Muscle layer of duodenum (tissue), 2 donors: ENCODE results near the gene SLC66A3.

Source experiments
- H3K27ac ChIP-seq: one replicate; pipeline ENCODE4 v1.7.0; 2013; ENCODE audit warnings: mild to moderate bottlenecking, low read length
- H3K27me3 ChIP-seq: one replicate; pipeline ENCODE4 v1.7.0; 2013; ENCODE audit warnings: low read depth, mild to moderate bottlenecking, control low read depth, low read length
- H3K36me3 ChIP-seq, 2 donors: one replicate each; pipeline ENCODE4 v1.7.0; 2013; ENCODE audit warnings: low read length in 2 of 2, control low read depth in 1 of 2, mild to moderate bottlenecking in 1 of 2; ENCODE audit not compliant: insufficient read depth in 2 of 2, control insufficient read depth in 1 of 2
- H3K4me1 ChIP-seq, 2 donors: one replicate each; pipeline ENCODE4 v1.7.0; 2013; ENCODE audit warnings: low read length in 2 of 2, mild to moderate bottlenecking in 2 of 2, control low read depth in 1 of 2, moderate library complexity in 1 of 2; ENCODE audit not compliant: insufficient read depth in 2 of 2, control insufficient read depth in 1 of 2
- H3K4me3 ChIP-seq, 2 donors: one replicate each; pipeline ENCODE4 v1.7.0; 2013; ENCODE audit warnings: low read length in 2 of 2, low read depth in 1 of 2, mild to moderate bottlenecking in 1 of 2
- H3K9me3 ChIP-seq, 2 donors: one replicate each; pipeline ENCODE4 v1.7.0; 2013; ENCODE audit warnings: low read length in 2 of 2, control low read depth in 1 of 2, mild to moderate bottlenecking in 1 of 2; ENCODE audit not compliant: control insufficient read depth in 1 of 2
- donor health status: healthy.

Gene SLC66A3

GRCh38 chr2:11187083-11187619 lies 31.9 kb downstream of the SLC66A3 start:
- Histone ChIP-seq H3K4me3 (no peak overlapping the region), H3K4me1 (no peaks in the 10 kb centered on the region), H3K27me3 (no peaks in the 10 kb centered on the region), H3K27ac (no peak overlapping the region), H3K9me3 (no peaks in the 10 kb centered on the region), H3K36me3 (peaks cover 30 to 32% of the 10 kb centered on the region in 2 donors)

GRCh38 chr2:11187731-11188130 lies 32.5 kb downstream of the SLC66A3 start:
- H3K36me3 ChIP-seq: peaks cover 31 to 37% of the 10 kb centered on the region in 2 donors

GRCh38 chr2:11196246-11196645 lies 41.0 kb downstream of the SLC66A3 start:
- Histone ChIP-seq H3K4me3 (no peak overlapping the region), H3K27me3 (no peaks in the 10 kb centered on the region), H3K4me1 (no peaks in the 10 kb centered on the region), H3K9me3 (no peaks in the 10 kb centered on the region), H3K27ac (no peak overlapping the region), H3K36me3 (peaks cover 54 to 63% of the 10 kb centered on the region in 2 donors)

More at GRCh38 chr2:11187731-11188130, 32.5 kb downstream of the SLC66A3 start:
- H3K9me3 ChIP-seq: no peaks in the 10 kb centered on the region
- no peak overlapping the region for H3K4me3 ChIP-seq
- H3K4me1 ChIP-seq: no peaks in the 10 kb centered on the region
- H3K27me3 ChIP-seq: no peaks in the 10 kb centered on the region
- H3K27ac ChIP-seq: no peak overlapping the region

GRCh38 chr2:11200651-11201050 lies 45.4 kb downstream of the SLC66A3 start:
- Histone ChIP-seq H3K9me3 (no peaks in the 10 kb centered on the region), H3K27me3 (no peaks in the 10 kb centered on the region), H3K36me3 (peaks cover 38 to 44% of the 10 kb centered on the region in 2 donors), H3K27ac (no peak overlapping the region), H3K4me3 (no peak overlapping the region), H3K4me1 (no peaks in the 10 kb centered on the region)

- no peaks in the 10 kb centered on the region for H3K27me3 ChIP-seq
- H3K4me3 ChIP-seq: no peak overlapping the region
- H3K36me3 ChIP-seq: peaks cover 27 to 34% of the 10 kb centered on the region in 2 donors
- no peaks in the 10 kb centered on the region for H3K9me3 ChIP-seq
- no peaks in the 10 kb centered on the region for H3K4me1 ChIP-seq
- no peak overlapping the region for H3K27ac ChIP-seq
These were observed 46.7 kb downstream of the SLC66A3 start for GRCh38 chr2:11201969-11202368.

GRCh38 chr2:11203480-11203879 lies 48.2 kb downstream of the SLC66A3 start:
- Histone ChIP-seq H3K36me3 (peaks cover 30 to 34% of the 10 kb centered on the region in 2 donors), H3K27me3 (no peaks in the 10 kb centered on the region), H3K4me3 (no peak overlapping the region), H3K9me3 (no peaks in the 10 kb centered on the region), H3K4me1 (no peaks in the 10 kb centered on the region), H3K27ac (no peak overlapping the region)

GRCh38 chr2:11208083-11208482 lies 52.8 kb downstream of the SLC66A3 start:
- no peak overlapping the region for H3K4me3 ChIP-seq
- H3K36me3 ChIP-seq: peaks cover 14 to 17% of the 10 kb centered on the region in 2 donors
- no peaks in the 10 kb centered on the region for H3K4me1 ChIP-seq
- H3K9me3 ChIP-seq: no peaks in the 10 kb centered on the region
- no peaks in the 10 kb centered on the region for H3K27me3 ChIP-seq
- H3K27ac ChIP-seq: no peak overlapping the region

- no peak overlapping the region for H3K4me3 ChIP-seq
- H3K27ac ChIP-seq: no peak overlapping the region
- no peaks in the 10 kb centered on the region for H3K27me3 ChIP-seq
- H3K36me3 ChIP-seq: peaks cover 34 to 40% of the 10 kb centered on the region in 2 donors
- H3K4me1 ChIP-seq: no peaks in the 10 kb centered on the region
- H3K9me3 ChIP-seq: no peaks in the 10 kb centered on the region
These were observed 57.4 kb downstream of the SLC66A3 start for GRCh38 chr2:11212645-11213044.

- Histone ChIP-seq H3K27me3 (no peaks in the 10 kb centered on the region), H3K4me3 (no peak overlapping the region), H3K4me1 (no peaks in the 10 kb centered on the region), H3K9me3 (no peaks in the 10 kb centered on the region), H3K36me3 (peaks cover 34 to 38% of the 10 kb centered on the region in 2 donors), H3K27ac (no peak overlapping the region)
These were observed 57.9 kb downstream of the SLC66A3 start for GRCh38 chr2:11213090-11213638.

- peaks cover 34 to 38% of the 10 kb centered on the region in 2 donors for H3K36me3 ChIP-seq
- H3K4me1 ChIP-seq: no peaks in the 10 kb centered on the region
These were observed 58.7 kb downstream of the SLC66A3 start for GRCh38 chr2:11213975-11214374.

GRCh38 chr2:11214770-11215169 lies 59.5 kb downstream of the SLC66A3 start:
- H3K9me3 ChIP-seq: no peaks in the 10 kb centered on the region
- H3K4me3 ChIP-seq: no peak overlapping the region
- no peaks in the 10 kb centered on the region for H3K27me3 ChIP-seq
- H3K36me3 ChIP-seq: peaks cover 34 to 37% of the 10 kb centered on the region in 2 donors
- no peak overlapping the region for H3K27ac ChIP-seq
- no peaks in the 10 kb centered on the region for H3K4me1 ChIP-seq

More at GRCh38 chr2:11213975-11214374, 58.7 kb downstream of the SLC66A3 start:
- H3K27ac ChIP-seq: no peak overlapping the region
- no peak overlapping the region for H3K4me3 ChIP-seq
- H3K27me3 ChIP-seq: no peaks in the 10 kb centered on the region
- H3K9me3 ChIP-seq: no peaks in the 10 kb centered on the region

GRCh38 chr2:11215407-11215806 lies 60.1 kb downstream of the SLC66A3 start:
- no peaks in the 10 kb centered on the region for H3K4me1 ChIP-seq
- no peak overlapping the region for H3K4me3 ChIP-seq
- no peak overlapping the region for H3K27ac ChIP-seq
- H3K9me3 ChIP-seq: no peaks in the 10 kb centered on the region
- peaks cover 34 to 37% of the 10 kb centered on the region in 2 donors for H3K36me3 ChIP-seq
- H3K27me3 ChIP-seq: no peaks in the 10 kb centered on the region
